ACHN (cell line): ENCODE results near the gene NKX6-2.

Experiments used
- DNase-seq: peaks from one replicate; pipeline ENCODE4 v3.0.0-alpha.2; 2015
- in situ Hi-C: cut with HindIII; loops from 2 replicates; pipeline ENCODE4 v1.10.0; 2017; ENCODE audit warnings: low sequenced_read_pairs, low pct_ligation_motif_present, low pct_unique_long_range_greater_than_20kb

NKX6-2 gene

GRCh38 chr10:132770061-132771021 is 15.6 kb downstream of the NKX6-2 start:
- DNase-seq: no peak
- in situ Hi-C loops: no loop called here

- in situ Hi-C loops: no loop called here
- DNase-seq: no peak
These were observed 17.4 kb downstream of the NKX6-2 start for GRCh38 chr10:132768346-132769248.

- DNase-seq: no peak
- in situ Hi-C loops: no loop called here
These were observed 19.7 kb downstream of the NKX6-2 start for GRCh38 chr10:132766291-132766690.

- no peak for DNase-seq
These were observed 20.5 kb downstream of the NKX6-2 start for GRCh38 chr10:132765435-132765834.

GRCh38 chr10:132764108-132764507 is 21.8 kb downstream of the NKX6-2 start:
- DNase-seq: no peak
- in situ Hi-C loops: no loop called here

More at GRCh38 chr10:132765435-132765834, 20.5 kb downstream of the NKX6-2 start:
- in situ Hi-C loops: no loop called here

GRCh38 chr10:132763545-132763944 is 22.4 kb downstream of the NKX6-2 start:
- DNase-seq: no peak
- in situ Hi-C loops: no loop called here

GRCh38 chr10:132762267-132762666 is 23.7 kb downstream of the NKX6-2 start:
- DNase-seq: no peak
- in situ Hi-C loops: no loop called here

GRCh38 chr10:132761395-132762060 is 24.4 kb downstream of the NKX6-2 start:
- in situ Hi-C loops: no loop called here
- no peak for DNase-seq

GRCh38 chr10:132758865-132759264 is 27.1 kb downstream of the NKX6-2 start:
- in situ Hi-C loops: no loop called here
- DNase-seq: no peak

GRCh38 chr10:132757171-132757570 is 28.8 kb downstream of the NKX6-2 start:
- no peak for DNase-seq
- in situ Hi-C loops: no loop called here

- in situ Hi-C loops: no loop called here
These were observed 29.4 kb downstream of the NKX6-2 start for GRCh38 chr10:132756591-132756990.

GRCh38 chr10:132755166-132755711 is 30.7 kb downstream of the NKX6-2 start:
- no peak for DNase-seq
- in situ Hi-C loops: no loop called here

More at GRCh38 chr10:132756591-132756990, 29.4 kb downstream of the NKX6-2 start:
- no peak for DNase-seq

GRCh38 chr10:132754071-132754470 is 31.9 kb downstream of the NKX6-2 start:
- no peak for DNase-seq
- in situ Hi-C loops: no loop called here

GRCh38 chr10:132753596-132753995 is 32.4 kb downstream of the NKX6-2 start:
- DNase-seq: no peak
- in situ Hi-C loops: no loop called here

- in situ Hi-C loops: no loop called here
- no peak for DNase-seq
These were observed 33.0 kb downstream of the NKX6-2 start for GRCh38 chr10:132752961-132753360.

- in situ Hi-C loops: no loop called here
- DNase-seq: no peak
These were observed 33.6 kb downstream of the NKX6-2 start for GRCh38 chr10:132752378-132752777.

GRCh38 chr10:132750936-132751335 is 35.0 kb downstream of the NKX6-2 start:
- in situ Hi-C loops: no loop called here
- no peak for DNase-seq

- DNase-seq: no peak
- in situ Hi-C loops: no loop called here
These were observed 36.6 kb downstream of the NKX6-2 start for GRCh38 chr10:132749371-132749795.
